Testis (tissue), 2 donors: ENCODE data around the gene OTOP3.

Source experiments
- CTCF ChIP-seq, 3 experiments: fragments of 450-650 bp in 2 of 3; fragments of 200-600 bp in 1 of 3; sonication (generic) in 1 of 3; IDR thresholded peaks; one replicate each; pipeline ENCODE4 v1.5.1; 2016 to 2019; ENCODE audit warnings: antibody characterized with exemption in 3 of 3, mild to moderate bottlenecking in 2 of 3, moderate library complexity in 1 of 3
- POLR2A ChIP-seq: fragments of 450-650 bp; IDR thresholded peaks from one replicate; pipeline ENCODE4 v1.6.1; 2017; ENCODE audit warnings: antibody characterized with exemption, mild to moderate bottlenecking, moderate library complexity

DNA sequence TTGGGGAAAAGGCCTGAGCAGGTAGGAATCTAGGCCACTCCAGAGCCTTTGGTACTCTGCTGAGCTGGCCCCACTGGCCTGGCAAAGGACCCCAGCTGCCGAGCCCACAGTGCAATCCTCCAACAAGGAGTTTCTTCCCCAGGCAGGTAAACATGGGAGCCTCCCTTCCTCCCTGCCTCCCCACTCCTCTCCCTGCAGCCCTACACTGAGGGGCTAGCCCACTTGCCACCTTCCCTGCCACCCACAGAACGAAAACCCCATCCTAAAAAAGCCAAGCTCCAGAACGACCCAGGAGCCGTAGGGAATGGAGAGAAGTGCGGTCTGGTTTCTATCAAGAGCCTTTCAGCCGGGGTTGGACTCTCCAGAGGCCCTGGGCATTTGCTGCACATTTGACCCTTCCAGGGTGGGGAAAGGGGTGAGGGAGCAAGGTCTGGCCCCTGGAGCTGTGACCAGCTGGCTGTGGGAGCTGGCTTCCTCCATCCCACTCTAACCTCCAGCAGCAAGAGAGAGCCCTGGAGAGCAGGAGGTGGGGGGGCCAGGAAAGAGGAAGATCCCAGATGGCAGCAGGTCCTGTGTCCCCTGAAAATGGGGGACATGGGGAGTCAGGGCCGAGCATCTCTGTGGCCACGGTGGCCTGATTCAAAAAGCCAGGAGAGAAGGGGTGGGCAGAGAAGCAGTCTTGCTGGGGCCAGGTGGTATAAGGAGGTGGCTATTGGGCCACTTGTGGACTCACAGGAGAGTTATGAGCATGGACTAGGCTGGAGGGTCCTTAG lies 35.6 kb downstream of the OTOP3 start:
- no peak for TF ChIP-seq CTCF (IDR thresholded peaks at IDR 0.05)
- TF ChIP-seq POLR2A = no peak
